HG03196 (cell line): ENCODE measurements around the gene COL4A1.

Experiments
- ATAC-seq: cut with Tn5 transposase; IDR thresholded peaks from one replicate; pipeline ENCODE4 v1.9.1; 2021; ENCODE audit not compliant: unreplicated experiment

The COL4A1 gene

GRCh38 chr13:110261166-110262081 is 45.5 kb downstream of the COL4A1 start:
- ATAC-seq: no peak

- no peak for ATAC-seq
Observed at GRCh38 chr13:110259651-110260050, 47.3 kb downstream of the COL4A1 start.

- ATAC-seq: no peak
Observed at GRCh38 chr13:110258876-110259631, 47.9 kb downstream of the COL4A1 start.

- ATAC-seq: no peak
Observed at GRCh38 chr13:110257408-110257807, 49.5 kb downstream of the COL4A1 start.

GRCh38 chr13:110256126-110256905 is 50.6 kb downstream of the COL4A1 start:
- no peak for ATAC-seq

GRCh38 chr13:110254751-110255553 is 52.0 kb downstream of the COL4A1 start:
- no peak for ATAC-seq

GRCh38 chr13:110254151-110254679 is 52.7 kb downstream of the COL4A1 start:
- ATAC-seq: no peak

GRCh38 chr13:110251193-110251819 is 55.7 kb downstream of the COL4A1 start:
- no peak for ATAC-seq

- no peak for ATAC-seq
Observed at GRCh38 chr13:110250258-110250891, 56.6 kb downstream of the COL4A1 start.

- no peak for ATAC-seq
Observed at GRCh38 chr13:110249326-110249725, 57.6 kb downstream of the COL4A1 start.

GRCh38 chr13:110248449-110249143 is 58.4 kb downstream of the COL4A1 start:
- no peak for ATAC-seq

- ATAC-seq: no peak
Observed at GRCh38 chr13:110246530-110246929, 60.4 kb downstream of the COL4A1 start.

- no peak for ATAC-seq
Observed at GRCh38 chr13:110245416-110245899, 61.5 kb downstream of the COL4A1 start.

GRCh38 chr13:110244976-110245375 is 62.0 kb downstream of the COL4A1 start:
- no peak for ATAC-seq

- ATAC-seq: no peak
Observed at GRCh38 chr13:110244071-110244830, 62.7 kb downstream of the COL4A1 start.

- no peak for ATAC-seq
Observed at GRCh38 chr13:110242615-110243014, 64.3 kb downstream of the COL4A1 start.

GRCh38 chr13:110240943-110241342 is 66.0 kb downstream of the COL4A1 start:
- ATAC-seq: no peak

- ATAC-seq: no peak
Observed at GRCh38 chr13:110240352-110240751, 66.6 kb downstream of the COL4A1 start.
